HepG2 (cell line): ENCODE results near the gene AUTS2. TPM values are rescaled to one million over a fixed set of nuclear protein-coding genes. Genes with fewer than 3 reads are reported as not detected.

Experiments
- ATAC-seq: fragments of 200-7000 bp; cut with Tn5 transposase; 3 replicates; pipeline ENCODE4 v1.9.1; 2020; ENCODE audit warnings: mild to moderate bottlenecking, moderate library complexity
- BruUV-seq: library from RNA; stranded (reverse); fragments of 400-500 nt; replicated peaks from 2 replicates; lab custom pipeline; 2021; lab: Mats Ljungman, UMichigan
- CTCF ChIA-PET: fragments of 300-600 bp; formaldehyde crosslinking; extraction: SDS; loops from one replicate; lab custom pipeline; 2021; ENCODE audit warnings: low total read pairs, inconsistent platforms, low intra/inter-chr PET ratio; lab: Yijun Ruan, JAX
- POLR2A ChIA-PET: fragments of 350-600 bp; sonication (Branson Sonifier 250); formaldehyde crosslinking; loops from one replicate; lab custom pipeline; 2020; ENCODE audit warnings: antibody characterized with exemption, inconsistent platforms; lab: Yijun Ruan, JAX
- DNase-seq: peaks from one replicate; pipeline ENCODE4 v3.0.0-alpha.2; 2015; ENCODE audit warnings: low spot score
- FAIRE-seq: peaks from 3 replicates; lab custom pipeline; 2011; peaks lifted over from hg19 to GRCh38; lab: Jason Lieb, UNC
- H2AFZ ChIP-seq: one replicate; pipeline ENCODE4 v1.6.1; 2011; ENCODE audit warnings: low read length, inconsistent platforms
- H3K27ac ChIP-seq: fragments of 300-600 bp; 3 replicates; pipeline ENCODE4 v1.8.0; 2011; ENCODE audit warnings: mixed run types, mild to moderate bottlenecking, mixed read lengths, low read length, inconsistent platforms; ENCODE audit not compliant: insufficient read depth; ENCODE audit errors: extremely low read length
- H3K27me3 ChIP-seq, 2 experiments: fragments of 200-600 bp in 1 of 2; 2 replicates in 1 of 2; 3 replicates in 1 of 2; pipeline versions ENCODE4 v1.6.0 to v1.8.0; 2011; ENCODE audit warnings: low read length in 2 of 2, mild to moderate bottlenecking in 2 of 2, moderate library complexity in 2 of 2, inconsistent platforms in 1 of 2; ENCODE audit not compliant: insufficient read depth in 2 of 2, control insufficient read depth in 1 of 2
- H3K36me3 ChIP-seq, 2 experiments: fragments of 200-600 bp in 1 of 2; replicated peaks in 1 of 2; 2 replicates in 1 of 2; 3 replicates in 1 of 2; pipeline versions ENCODE4 v1.5.1 to v1.8.0; 2011; ENCODE audit warnings: low read length in 2 of 2, inconsistent platforms in 1 of 2; ENCODE audit not compliant: insufficient read depth in 2 of 2, control insufficient read depth in 1 of 2
- H3K4me1 ChIP-seq: 2 replicates; pipeline ENCODE4 v1.5.1; 2012; ENCODE audit warnings: low read length, inconsistent platforms; ENCODE audit not compliant: insufficient read depth
- H3K4me2 ChIP-seq: 2 replicates; pipeline ENCODE4 v1.6.0; 2011; ENCODE audit warnings: low read depth, low read length, inconsistent platforms
- H3K4me3 ChIP-seq, 3 experiments: fragments of 200-600 bp in 1 of 3; sonication (generic), shearing (Covaris generic) in 1 of 3; replicated peaks in 1 of 3; 2 replicates each; pipeline ENCODE4 v1.5.1; 2011 to 2016; ENCODE audit warnings: low read length in 3 of 3, inconsistent platforms in 2 of 3, low read depth in 2 of 3, mild to moderate bottlenecking in 2 of 3, control low read depth in 1 of 3, mixed read lengths in 1 of 3; ENCODE audit not compliant: insufficient read depth in 1 of 3
- H3K79me2 ChIP-seq: one replicate; pipeline ENCODE4 v1.6.1; 2011; ENCODE audit warnings: low read length, inconsistent platforms; ENCODE audit not compliant: insufficient read depth
- H3K9ac ChIP-seq: 2 replicates; pipeline ENCODE4 v1.6.0; 2011; ENCODE audit warnings: mild to moderate bottlenecking, low read depth, low read length, inconsistent platforms; ENCODE audit not compliant: insufficient read depth
- H3K9me3 ChIP-seq: 2 replicates; pipeline ENCODE4 v1.5.1; 2012; ENCODE audit warnings: mild to moderate bottlenecking, low read length
- H4K20me1 ChIP-seq: 2 replicates; pipeline ENCODE4 v1.6.0; 2011; ENCODE audit warnings: inconsistent platforms, mild to moderate bottlenecking, low read length, moderate library complexity; ENCODE audit not compliant: insufficient read depth
- AGO2 ChIP-seq: fragments of 200-400 bp; formaldehyde crosslinking; optimal IDR thresholded peaks from 2 replicates; pipeline ENCODE3; 2017; ENCODE audit warnings: mild to moderate bottlenecking, low read depth, low read length, moderate library complexity
- ATRX ChIP-seq: sonication (generic); formaldehyde crosslinking; IDR thresholded peaks from 2 replicates; pipeline ENCODE4 v1.4.0; 2020; ENCODE audit warnings: missing genetic modification reagents, borderline replicate concordance
- BORCS8-MEF2B ChIP-seq: sonication (generic); formaldehyde crosslinking; IDR thresholded peaks from 2 replicates; pipeline ENCODE4 v1.8.0; 2022; ENCODE audit warnings: mild to moderate bottlenecking, missing genetic modification reagents
- EP300 ChIP-seq, 3 experiments: sonication (generic) in 1 of 3; formaldehyde crosslinking in 1 of 3; IDR thresholded peaks; 2 replicates each; pipeline versions ENCODE4 v1.5.1 to v1.6.1; 2011 to 2020; ENCODE audit warnings: low read depth in 2 of 3, low read length in 2 of 3, borderline replicate concordance in 1 of 3, improper control_type of control experiment in 1 of 3, mild to moderate bottlenecking in 1 of 3, missing genetic modification reagents in 1 of 3, moderate library complexity in 1 of 3
- PITX1 ChIP-seq: sonication (generic); formaldehyde crosslinking; IDR thresholded peaks from 2 replicates; pipeline ENCODE4 v1.5.1; 2020; ENCODE audit warnings: mild to moderate bottlenecking, missing genetic modification reagents
- ZBTB7A ChIP-seq: sonication (generic); formaldehyde crosslinking; IDR thresholded peaks from 2 replicates; pipeline ENCODE4 v1.8.0; 2022; ENCODE audit warnings: mild to moderate bottlenecking, missing genetic modification reagents
- ZC3H13 ChIP-seq: sonication (generic); formaldehyde crosslinking; IDR thresholded peaks from 2 replicates; pipeline ENCODE4 v1.8.1; 2023; ENCODE audit warnings: mild to moderate bottlenecking, missing genetic modification reagents, moderate library complexity
- ZFYVE20 ChIP-seq: sonication (generic); formaldehyde crosslinking; IDR thresholded peaks from 2 replicates; pipeline ENCODE4 v1.8.0; 2023; ENCODE audit warnings: low read depth, mild to moderate bottlenecking, moderate library complexity, missing genetic modification reagents, borderline replicate concordance
- ZNF234 ChIP-seq: sonication (generic); formaldehyde crosslinking; conservative IDR thresholded peaks from 2 replicates; pipeline ENCODE4 v1.5.1; 2020; ENCODE audit warnings: mild to moderate bottlenecking, missing genetic modification reagents
- ZNF672 ChIP-seq: sonication (generic); formaldehyde crosslinking; IDR thresholded peaks from 2 replicates; pipeline ENCODE4 v1.8.1; 2022; ENCODE audit warnings: missing genetic modification reagents
- WGBS: methylation state at CpG from one replicate; pipeline ENCODE4 v1.1.6; 2017; ENCODE audit warnings: low lambda C conversion rate; 5-methylcytosine and 5-hydroxymethylcytosine counted together
- in situ Hi-C: cut with HindIII; loops from 2 replicates; pipeline ENCODE4 v1.10.0; 2017; ENCODE audit warnings: low pct_unique_long_range_greater_than_20kb; ENCODE audit not compliant: extremely low pct_ligation_motif_present
- intact Hi-C: fragments of 100-400 bp; cut with micrococcal nuclease; formaldehyde crosslinking; loops from one replicate; pipeline ENCODE4 v1.10.0; 2022; ENCODE audit not compliant: unreplicated experiment
- polyA plus RNA-seq, 8 experiments: library from polyadenylated mRNA; depleted of rRNA in 3 of 8; stranded (reverse) in 7 of 8; unstranded in 1 of 8; fragments of >200 nt; fragmentation: Illumina TruSeq in 4 of 8; extraction: Trizol in 4 of 8; gene quantifications; 2 replicates each; pipeline versions ENCODE4 v1.2.1 to v1.2.3, GENCODE V29; 2011 to 2016; ENCODE audit warnings: low read depth in 4 of 8, missing spikeins in 1 of 8, mixed read lengths in 1 of 8; ENCODE audit not compliant: insufficient read depth in 1 of 8
- total RNA-seq, 5 experiments: library from RNA; depleted of rRNA; stranded (reverse); fragments of >200 nt; fragmentation: Illumina TruSeq; extraction: Trizol; gene quantifications; 2 replicates each; pipeline ENCODE4 v1.2.3, GENCODE V29; 2016; ENCODE audit warnings: low read depth in 1 of 5
- TF ChIP-seq, protein P1 (sequence below): sonication (generic); formaldehyde crosslinking; IDR thresholded peaks from 2 replicates; pipeline ENCODE4 v1.5.0; 2020; ENCODE audit warnings: missing genetic modification reagents

AUTS2 gene
- total and polyA plus RNA-seq, 2 of the 13 experiments (the other 11 are each of a cell fraction or from before 2014, with no cell fraction given): 0.38 TPM; not detected in 1

DNA sequence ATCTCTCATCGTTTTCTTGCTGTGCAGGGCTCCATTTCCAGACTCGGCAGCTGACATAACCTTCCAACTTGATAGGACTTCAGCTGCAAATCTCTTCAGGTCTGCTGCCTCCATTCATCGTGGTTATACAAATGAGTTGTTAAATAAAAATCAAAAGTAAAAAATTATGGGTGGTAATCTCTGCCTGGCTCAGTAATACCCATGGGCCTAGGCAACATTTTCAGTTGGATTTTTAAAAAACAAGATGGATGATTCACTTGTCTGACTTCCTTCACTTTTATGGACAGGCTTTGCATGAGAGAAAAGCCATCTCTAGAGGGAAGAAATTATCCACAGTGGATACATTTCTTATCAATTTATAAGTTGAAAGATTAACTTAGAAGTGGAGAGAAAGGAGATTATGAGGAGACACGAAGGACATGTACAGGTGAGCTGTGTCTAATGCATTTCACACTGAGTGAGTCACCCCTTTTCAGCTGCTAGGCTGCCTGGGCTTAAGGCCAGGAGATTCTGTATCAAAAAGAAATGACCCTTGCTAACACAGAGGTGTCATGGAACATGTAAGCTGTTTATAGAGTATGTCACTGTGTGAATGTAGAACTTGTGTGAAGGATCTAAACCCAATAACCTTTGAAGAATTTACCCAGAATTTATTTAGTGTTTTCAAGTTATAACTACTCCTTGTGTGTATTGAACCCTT, 495.1 kb downstream of the AUTS2 start:
- intact Hi-C loops: no loop called here
- POLR2A ChIA-PET: no interaction called here
- BruUV-seq: no TSS peak

DNA sequence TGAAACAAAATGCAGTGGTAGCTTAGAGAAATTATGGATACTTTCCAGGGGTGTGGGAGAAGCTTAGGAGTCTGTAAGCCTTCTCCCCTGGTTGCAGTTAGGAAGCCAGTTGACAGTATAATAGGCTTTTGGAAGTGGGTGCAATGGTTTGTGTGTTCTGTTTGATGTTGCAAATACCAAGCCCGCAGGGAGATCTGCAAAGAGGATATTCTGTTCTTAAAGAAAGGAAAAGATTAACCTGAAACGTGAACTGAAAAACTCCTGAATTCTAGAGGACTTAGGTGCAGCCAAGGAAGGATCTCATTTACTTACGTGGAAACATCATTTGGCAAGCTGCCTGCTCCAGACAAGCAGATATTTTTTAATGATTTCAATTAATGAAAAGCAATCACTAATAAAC, 496.6 kb downstream of the AUTS2 start:
- no peak overlapping the region for H2AFZ ChIP-seq
- ATAC-seq: no peak
- FAIRE-seq: no peak
- DNase-seq: no peak
- H3K9ac ChIP-seq: no peak overlapping the region
- no peak overlapping the region for H3K27ac ChIP-seq
- in situ Hi-C loops: no loop called here
- ChIA-PET POLR2A (no interaction called here), CTCF (no interaction called here)
- 0% methylated on average over 2 of the region's 3 CpGs for WGBS
- no peaks in the 10 kb centered on the region for H3K79me2 ChIP-seq
- no peaks in the 10 kb centered on the region for H4K20me1 ChIP-seq
- H3K4me3 ChIP-seq: no peak overlapping the region
- TF ChIP-seq ZNF672 (CRISPR knock-in tag) (no peak), ZBTB7A (no peak), PITX1 (CRISPR knock-in tag) (no peak), AGO2 (no peak), EP300 (IDR thresholded peaks at IDR 0.05; ENCODE audit: low read depth in 2 of 2, low read length in 2 of 2) (no peak), EP300 (CRISPR knock-in tag; IDR thresholded peaks at IDR 0.05; ENCODE audit: borderline replicate concordance) (no peak), BORCS8-MEF2B (CRISPR knock-in tag) (no peak), ATRX (CRISPR knock-in tag) (no peak), ZC3H13 (no peak), ZNF234 (CRISPR knock-in tag) (no peak)
- TF ChIP-seq, protein P1, sequence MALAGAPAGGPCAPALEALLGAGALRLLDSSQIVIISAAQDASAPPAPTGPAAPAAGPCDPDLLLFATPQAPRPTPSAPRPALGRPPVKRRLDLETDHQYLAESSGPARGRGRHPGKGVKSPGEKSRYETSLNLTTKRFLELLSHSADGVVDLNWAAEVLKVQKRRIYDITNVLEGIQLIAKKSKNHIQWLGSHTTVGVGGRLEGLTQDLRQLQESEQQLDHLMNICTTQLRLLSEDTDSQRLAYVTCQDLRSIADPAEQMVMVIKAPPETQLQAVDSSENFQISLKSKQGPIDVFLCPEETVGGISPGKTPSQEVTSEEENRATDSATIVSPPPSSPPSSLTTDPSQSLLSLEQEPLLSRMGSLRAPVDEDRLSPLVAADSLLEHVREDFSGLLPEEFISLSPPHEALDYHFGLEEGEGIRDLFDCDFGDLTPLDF (CRISPR knock-in tag): no peak
- intact Hi-C loops: no loop called here
- H3K36me3 ChIP-seq: no peaks in the 10 kb centered on the region
- no peaks in the 10 kb centered on the region for H3K27me3 ChIP-seq
- no peaks in the 10 kb centered on the region for H3K9me3 ChIP-seq
- no TSS peak for BruUV-seq
- H3K4me2 ChIP-seq: no peak overlapping the region
- H3K4me1 ChIP-seq: no peaks in the 10 kb centered on the region

More for the DNA sequence above, 495.1 kb downstream of the AUTS2 start:
- no peak for FAIRE-seq
- H3K9me3 ChIP-seq: no peaks in the 10 kb centered on the region
- H3K27ac ChIP-seq: no peak overlapping the region
- H3K4me3 ChIP-seq: no peak overlapping the region
- no peak overlapping the region for H3K4me2 ChIP-seq
- CTCF ChIA-PET: no interaction called here
- WGBS: 3% methylated on average over 4 of the region's 4 CpGs
- no peaks in the 10 kb centered on the region for H3K4me1 ChIP-seq
- no peaks in the 10 kb centered on the region for H3K79me2 ChIP-seq
- no peak overlapping the region for H2AFZ ChIP-seq
- no peaks in the 10 kb centered on the region for H3K36me3 ChIP-seq
- in situ Hi-C loops: no loop called here
- DNase-seq: no peak
- no peak for TF ChIP-seq ZFYVE20 (CRISPR knock-in tag)
- H3K27me3 ChIP-seq: no peaks in the 10 kb centered on the region
- H4K20me1 ChIP-seq: no peaks in the 10 kb centered on the region
- no peak for ATAC-seq
- H3K9ac ChIP-seq: no peak overlapping the region
